HepG2 (cell line): ENCODE measurements around the gene JOSD2. TPM values are rescaled to one million over a fixed set of nuclear protein-coding genes. Genes with fewer than 3 reads are reported as not detected.

Experiments used
- ATF6 ChIP-seq: sonication (generic); formaldehyde crosslinking; conservative IDR thresholded peaks from 2 replicates; pipeline ENCODE4 v1.4.0; 2020; ENCODE audit warnings: missing genetic modification reagents
- DPF2 ChIP-seq: sonication (generic); formaldehyde crosslinking; IDR thresholded peaks from 2 replicates; pipeline ENCODE4 v1.4.0; 2020; ENCODE audit warnings: mild to moderate bottlenecking, low read depth, missing genetic modification reagents, borderline replicate concordance
- ESRRA ChIP-seq: sonication (generic); formaldehyde crosslinking; IDR thresholded peaks from 2 replicates; pipeline ENCODE4 v1.5.1; 2020; ENCODE audit warnings: mild to moderate bottlenecking, low read depth, missing genetic modification reagents
- ETS1 ChIP-seq: sonication (generic); formaldehyde crosslinking; IDR thresholded peaks from 2 replicates; pipeline ENCODE4 v1.4.0; 2020; ENCODE audit warnings: missing genetic modification reagents
- HOMEZ ChIP-seq: IDR thresholded peaks from 2 replicates; pipeline ENCODE4 v1.6.1; 2016; ENCODE audit warnings: low read depth
- PAWR ChIP-seq: sonication (generic); formaldehyde crosslinking; IDR thresholded peaks from 2 replicates; pipeline ENCODE4 v1.4.0; 2020; ENCODE audit warnings: missing genetic modification reagents, mild to moderate bottlenecking, borderline replicate concordance
- PHF8 ChIP-seq: sonication (generic); formaldehyde crosslinking; IDR thresholded peaks from 2 replicates; pipeline ENCODE4 v1.5.0; 2020; ENCODE audit warnings: missing genetic modification reagents
- PTBP1 ChIP-seq: fragments of 200-400 bp; formaldehyde crosslinking; IDR thresholded peaks from 2 replicates; pipeline ENCODE4 v1.6.1; 2018; ENCODE audit warnings: low read length, low read depth; ENCODE audit not compliant: poor library complexity, severe bottlenecking
- TGIF2 ChIP-seq: IDR thresholded peaks from 2 replicates; pipeline ENCODE4 v1.6.1; 2016; ENCODE audit warnings: control low read depth, missing compliant biosample characterization
- TRAFD1 ChIP-seq: sonication (generic); formaldehyde crosslinking; IDR thresholded peaks from 2 replicates; pipeline ENCODE4 v1.5.1; 2020; ENCODE audit warnings: missing genetic modification reagents, mild to moderate bottlenecking, borderline replicate concordance
- TRIM22 ChIP-seq: fragments of 450-650 bp; IDR thresholded peaks from 2 replicates; pipeline ENCODE4 v1.6.1; 2017
- ZBTB43 ChIP-seq: sonication (generic); formaldehyde crosslinking; conservative IDR thresholded peaks from 2 replicates; pipeline ENCODE4 v1.4.0; 2020; ENCODE audit warnings: missing genetic modification reagents
- ZNF34 ChIP-seq: sonication (generic); formaldehyde crosslinking; IDR thresholded peaks from 2 replicates; pipeline ENCODE4 v1.4.0; 2020; ENCODE audit warnings: mild to moderate bottlenecking, missing genetic modification reagents, borderline replicate concordance
- ZNF513 ChIP-seq: sonication (generic); formaldehyde crosslinking; conservative IDR thresholded peaks from 2 replicates; pipeline ENCODE4 v1.5.0; 2020; ENCODE audit warnings: missing genetic modification reagents
- ZNF784 ChIP-seq: sonication (generic); formaldehyde crosslinking; IDR thresholded peaks from 2 replicates; pipeline ENCODE4 v1.5.1; 2020; ENCODE audit warnings: missing genetic modification reagents, mild to moderate bottlenecking, borderline replicate concordance
- ZNF816 ChIP-seq: sonication (generic); formaldehyde crosslinking; IDR thresholded peaks from 2 replicates; pipeline ENCODE4 v1.8.0; 2022; ENCODE audit warnings: missing genetic modification reagents, mild to moderate bottlenecking, borderline replicate concordance
- ZSCAN9 ChIP-seq: IDR thresholded peaks from 2 replicates; pipeline ENCODE4 v1.6.1; 2016; ENCODE audit warnings: borderline replicate concordance
- polyA plus RNA-seq, 8 experiments: library from polyadenylated mRNA; depleted of rRNA in 3 of 8; stranded (reverse) in 7 of 8; unstranded in 1 of 8; fragments of >200 nt; fragmentation: Illumina TruSeq in 4 of 8; extraction: Trizol in 4 of 8; gene quantifications; 2 replicates each; pipeline versions ENCODE4 v1.2.1 to v1.2.3, GENCODE V29; 2011 to 2016; ENCODE audit warnings: low read depth in 4 of 8, missing spikeins in 1 of 8, mixed read lengths in 1 of 8; ENCODE audit not compliant: insufficient read depth in 1 of 8
- total RNA-seq, 5 experiments: library from RNA; depleted of rRNA; stranded (reverse); fragments of >200 nt; fragmentation: Illumina TruSeq; extraction: Trizol; gene quantifications; 2 replicates each; pipeline ENCODE4 v1.2.3, GENCODE V29; 2016; ENCODE audit warnings: low read depth in 1 of 5

Gene JOSD2
- total and polyA plus RNA-seq, 2 of the 13 experiments (the other 11 are each of a cell fraction or from before 2014, with no cell fraction given), result 2.0 to 4.1 TPM

- TF ChIP-seq PHF8 (0 out of 2 replicates have a peak, but pooled peaks have one; percentile 31), HOMEZ (CRISPR knock-in tag) (no peak), PTBP1 (no peak), ZBTB43 (CRISPR knock-in tag) (no peak), ZNF816 (no peak), ZNF784 (CRISPR knock-in tag) (no peak), ATF6 (no peak), TGIF2 (CRISPR knock-in tag) (no peak), TRAFD1 (CRISPR knock-in tag) (no peak), ETS1 (CRISPR knock-in tag) (no peak), DPF2 (no peak), TRIM22 (no peak), ZSCAN9 (CRISPR knock-in tag) (no peak), PAWR (CRISPR knock-in tag) (no peak), ZNF34 (CRISPR knock-in tag) (no peak), ZNF513 (CRISPR knock-in tag) (no peak), ESRRA (CRISPR knock-in tag) (no peak)
Observed at GRCh38 chr19:50465000-50465399, 46.0 kb downstream of the JOSD2 start (continued).
